Epithelial cell of esophagus (primary cell): Measurements from ENCODE around the gene BAIAP2L1.

ENCODE experiments used
- DNase-seq: peaks from one replicate; pipeline ENCODE4 v3.0.0; 2010; ENCODE audit warnings: low read depth
- H3K4me3 ChIP-seq: 2 replicates; pipeline ENCODE4 v1.5.1; 2011; ENCODE audit warnings: mild to moderate bottlenecking, low read length, control low read depth
- CTCF ChIP-seq: IDR thresholded peaks from 2 replicates; pipeline ENCODE4 v1.5.1; 2011; ENCODE audit warnings: low read depth, mild to moderate bottlenecking, low read length, control low read depth, inconsistent platforms; ENCODE audit not compliant: insufficient read depth; ENCODE audit errors: missing control alignments

The BAIAP2L1 gene

GRCh38 chr7:98364220-98364619, 36.7 kb downstream of the BAIAP2L1 start:
- H3K4me3 ChIP-seq, result no peak overlapping the region
- no peak for TF ChIP-seq CTCF
- no peak for DNase-seq

GRCh38 chr7:98362517-98362916, 38.4 kb downstream of the BAIAP2L1 start:
- TF ChIP-seq CTCF, result no peak
- H3K4me3 ChIP-seq, result no peak overlapping the region
- no peak for DNase-seq

GRCh38 chr7:98360221-98361130, 40.4 kb downstream of the BAIAP2L1 start:
- no peak overlapping the region for H3K4me3 ChIP-seq
- TF ChIP-seq CTCF, result no peak
- DNase-seq, result no peak

GRCh38 chr7:98359395-98359794, 41.5 kb downstream of the BAIAP2L1 start:
- TF ChIP-seq CTCF, result no peak
- no peak overlapping the region for H3K4me3 ChIP-seq
- DNase-seq, result no peak

- TF ChIP-seq CTCF, result no peak
- DNase-seq, result no peak
- H3K4me3 ChIP-seq, result no peak overlapping the region
Observed at GRCh38 chr7:98358706-98359105, 42.2 kb downstream of the BAIAP2L1 start.

- no peak overlapping the region for H3K4me3 ChIP-seq
- TF ChIP-seq CTCF, result no peak
- peak; percentile 27 for DNase-seq
Observed at GRCh38 chr7:98357751-98358161, 43.1 kb downstream of the BAIAP2L1 start.

- no peak overlapping the region for H3K4me3 ChIP-seq
- no peak for TF ChIP-seq CTCF
- DNase-seq, result no peak
Observed at GRCh38 chr7:98355250-98355538, 45.7 kb downstream of the BAIAP2L1 start.
